Smooth muscle cell (in vitro differentiated cells): ENCODE data around the gene USP21. TPM values are rescaled to one million over a fixed set of nuclear protein-coding genes. Genes with fewer than 3 reads are reported as not detected.

Source experiments
- DNase-seq: peaks from one replicate; lab custom pipeline; 2025; ENCODE audit not compliant: unreplicated experiment; lab: John Stamatoyannopoulos, UW
- H2AFZ ChIP-seq: fragments of 200-600 bp; sonication (generic); 2 replicates; pipeline ENCODE4 v1.6.0; 2016; ENCODE audit warnings: antibody characterized with exemption, low read depth, mild to moderate bottlenecking
- H3F3A ChIP-seq: fragments of 200-600 bp; sonication (generic); 2 replicates; pipeline ENCODE4 v1.6.0; 2017; ENCODE audit warnings: antibody characterized with exemption, low read depth
- H3K27ac ChIP-seq: fragments of 200-600 bp; sonication (generic); 2 replicates; pipeline ENCODE4 v1.5.1; 2016; ENCODE audit warnings: low read depth, mild to moderate bottlenecking
- H3K27me3 ChIP-seq: fragments of 200-600 bp; sonication (generic); 2 replicates; pipeline ENCODE4 v1.6.1; 2016; ENCODE audit warnings: low read depth, mild to moderate bottlenecking
- H3K36me3 ChIP-seq: fragments of 200-600 bp; sonication (generic); 2 replicates; pipeline ENCODE4 v1.5.1; 2016; ENCODE audit warnings: low read depth
- H3K4me1 ChIP-seq: fragments of 200-600 bp; sonication (generic); 2 replicates; pipeline ENCODE4 v1.5.1; 2016; ENCODE audit warnings: low read depth
- H3K4me2 ChIP-seq: fragments of 200-600 bp; sonication (generic); 2 replicates; pipeline ENCODE4 v1.6.0; 2016; ENCODE audit warnings: mild to moderate bottlenecking
- H3K4me3 ChIP-seq: fragments of 200-600 bp; sonication (generic); 2 replicates; pipeline ENCODE4 v1.5.1; 2016; ENCODE audit warnings: mild to moderate bottlenecking
- H3K79me2 ChIP-seq: fragments of 200-600 bp; sonication (generic); 2 replicates; pipeline ENCODE4 v1.6.0; 2016; ENCODE audit warnings: low read depth, mild to moderate bottlenecking
- H3K9ac ChIP-seq: fragments of 200-600 bp; sonication (generic); 2 replicates; pipeline ENCODE4 v1.6.0; 2016; ENCODE audit warnings: low read depth
- H3K9me3 ChIP-seq: fragments of 200-600 bp; sonication (generic); replicated peaks from 2 replicates; pipeline ENCODE4 v1.5.1; 2016; ENCODE audit warnings: low read depth
- H4K20me1 ChIP-seq: fragments of 200-600 bp; sonication (generic); 2 replicates; pipeline ENCODE4 v1.6.0; 2016; ENCODE audit warnings: low read depth
- WGBS: methylation state at CpG from one replicate; pipeline ENCODE4 v1.1.7; 2016; ENCODE audit warnings: low lambda C conversion rate; 5-methylcytosine and 5-hydroxymethylcytosine counted together
- polyA plus RNA-seq: library from polyadenylated mRNA; unstranded; fragments of >200 nt; fragmentation: Nextera tagmentation; extraction: Ambion mirVana; gene quantifications from 2 replicates; pipeline ENCODE4 v1.2.1, GENCODE V29; 2016
- total RNA-seq: library from RNA; depleted of rRNA; stranded (reverse); fragments of >200 nt; gene quantifications from 2 replicates; pipeline ENCODE4 v1.2.3, GENCODE V29; 2014
- TF ChIP-seq, protein P1 (sequence below): fragments of 200-600 bp; sonication (generic); IDR thresholded peaks from 2 replicates; pipeline ENCODE4 v1.5.1; 2017; ENCODE audit warnings: borderline replicate concordance, mild to moderate bottlenecking, antibody characterized with exemption; ENCODE audit not compliant: insufficient read depth, poor library complexity, severe bottlenecking

Gene USP21
- total and polyA plus RNA-seq, 2 experiments from 2014 or later, result 10.7 to 25.4 TPM

GRCh38 chr1:161192476-161193465, 33.5 kb downstream of the USP21 start:
- peaks cover 18% of the 10 kb centered on the region for H3K4me1 ChIP-seq
- DNase-seq, result no peak
- no peak overlapping the region for H3K9ac ChIP-seq
- 63% methylated on average over 13 of the region's 15 CpGs for WGBS
- H3K36me3 ChIP-seq, result no peaks in the 10 kb centered on the region
- peaks cover 7% of the 10 kb centered on the region for H3F3A ChIP-seq
- no peak overlapping the region for H2AFZ ChIP-seq
- no peaks in the 10 kb centered on the region for H3K27me3 ChIP-seq
- H3K4me2 ChIP-seq, result no peak overlapping the region
- H4K20me1 ChIP-seq, result no peaks in the 10 kb centered on the region
- TF ChIP-seq, protein P1, sequence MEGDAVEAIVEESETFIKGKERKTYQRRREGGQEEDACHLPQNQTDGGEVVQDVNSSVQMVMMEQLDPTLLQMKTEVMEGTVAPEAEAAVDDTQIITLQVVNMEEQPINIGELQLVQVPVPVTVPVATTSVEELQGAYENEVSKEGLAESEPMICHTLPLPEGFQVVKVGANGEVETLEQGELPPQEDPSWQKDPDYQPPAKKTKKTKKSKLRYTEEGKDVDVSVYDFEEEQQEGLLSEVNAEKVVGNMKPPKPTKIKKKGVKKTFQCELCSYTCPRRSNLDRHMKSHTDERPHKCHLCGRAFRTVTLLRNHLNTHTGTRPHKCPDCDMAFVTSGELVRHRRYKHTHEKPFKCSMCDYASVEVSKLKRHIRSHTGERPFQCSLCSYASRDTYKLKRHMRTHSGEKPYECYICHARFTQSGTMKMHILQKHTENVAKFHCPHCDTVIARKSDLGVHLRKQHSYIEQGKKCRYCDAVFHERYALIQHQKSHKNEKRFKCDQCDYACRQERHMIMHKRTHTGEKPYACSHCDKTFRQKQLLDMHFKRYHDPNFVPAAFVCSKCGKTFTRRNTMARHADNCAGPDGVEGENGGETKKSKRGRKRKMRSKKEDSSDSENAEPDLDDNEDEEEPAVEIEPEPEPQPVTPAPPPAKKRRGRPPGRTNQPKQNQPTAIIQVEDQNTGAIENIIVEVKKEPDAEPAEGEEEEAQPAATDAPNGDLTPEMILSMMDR, result peak; percentile 78
- peaks cover 6% of the 10 kb centered on the region for H3K79me2 ChIP-seq
- H3K9me3 ChIP-seq, result no peaks in the 10 kb centered on the region
- no peak overlapping the region for H3K4me3 ChIP-seq
- H3K27ac ChIP-seq, result no peak overlapping the region

GRCh38 chr1:161193561-161194235, 34.4 kb downstream of the USP21 start:
- peaks cover 7% of the 10 kb centered on the region for H3F3A ChIP-seq
- no peak overlapping the region for H3K4me3 ChIP-seq
- H3K4me1 ChIP-seq, result peaks cover 23% of the 10 kb centered on the region
- H3K9ac ChIP-seq, result no peak overlapping the region
- H3K79me2 ChIP-seq, result peaks cover 6% of the 10 kb centered on the region
- H3K27me3 ChIP-seq, result no peaks in the 10 kb centered on the region
- no peak overlapping the region for H3K4me2 ChIP-seq
- H2AFZ ChIP-seq, result no peak overlapping the region
- no peaks in the 10 kb centered on the region for H3K9me3 ChIP-seq
- no peak for DNase-seq
- no peak overlapping the region for H3K27ac ChIP-seq
- WGBS, result 97% methylated on average over 21 of the region's 21 CpGs
- H4K20me1 ChIP-seq, result no peaks in the 10 kb centered on the region
- TF ChIP-seq, protein P1, result no peak
- H3K36me3 ChIP-seq, result no peaks in the 10 kb centered on the region

DNA sequence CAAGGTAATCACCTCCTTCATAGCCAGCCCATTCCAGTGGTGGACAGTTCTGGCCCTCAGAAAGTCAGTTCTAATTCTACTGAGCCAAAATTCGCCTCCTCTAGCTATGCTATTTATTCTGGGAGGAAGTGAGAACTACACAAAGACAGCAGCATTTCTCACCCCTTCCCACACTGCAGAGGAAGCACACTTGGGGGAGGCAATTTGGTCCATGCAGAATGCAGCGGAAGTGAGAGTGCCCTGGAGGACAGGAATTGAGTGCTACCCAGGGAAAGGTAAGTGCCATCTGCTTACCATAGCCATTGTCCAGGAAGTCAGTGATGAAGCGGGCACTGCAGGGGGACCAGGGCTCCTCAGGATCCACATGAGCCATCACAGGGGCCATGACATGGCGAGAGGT, 35.9 kb downstream of the USP21 start:
- TF ChIP-seq, protein P1, result no peak
- no peak overlapping the region for H2AFZ ChIP-seq
- H4K20me1 ChIP-seq, result no peaks in the 10 kb centered on the region
- no peak overlapping the region for H3K9ac ChIP-seq
- no peak overlapping the region for H3K4me2 ChIP-seq
- peaks cover 6% of the 10 kb centered on the region for H3K79me2 ChIP-seq
- H3K36me3 ChIP-seq, result no peaks in the 10 kb centered on the region
- H3K4me3 ChIP-seq, result no peak overlapping the region
- H3K27me3 ChIP-seq, result no peaks in the 10 kb centered on the region
- H3K9me3 ChIP-seq, result no peaks in the 10 kb centered on the region
- DNase-seq, result no peak
- WGBS, result 91% methylated on average over 4 of the region's 4 CpGs
- H3F3A ChIP-seq, result peaks cover 7% of the 10 kb centered on the region
- H3K27ac ChIP-seq, result no peak overlapping the region
- peaks cover 33% of the 10 kb centered on the region for H3K4me1 ChIP-seq
